ENCODE data around the gene RDH13.

GRCh38 chr19:55071913-55072312 lies 9.0 kb upstream of the RDH13 start:
- no peak for TF ChIP-seq CTCF (IDR thresholded peaks at IDR 0.05)
- no peak for TF ChIP-seq EZH2 (IDR thresholded peaks at IDR 0.05)

All from neural progenitor cell (in vitro differentiated cells).